Stomach smooth muscle (tissue), 2 donors: ENCODE measurements around the gene CELF2.
"Not testable (repeated sequence)": the region's sequence is repeated elsewhere in the genome, so short reads cannot be mapped to it uniquely, and the experiment has no call there.

Experiments
- H3K27ac ChIP-seq: one replicate; pipeline ENCODE4 v1.7.0; 2013; ENCODE audit warnings: mild to moderate bottlenecking, low read length, inconsistent platforms
- H3K27me3 ChIP-seq, 2 donors: one replicate each; pipeline ENCODE4 v1.7.0; 2013; ENCODE audit warnings: low read length in 2 of 2; ENCODE audit not compliant: insufficient read depth in 2 of 2, control insufficient read depth in 1 of 2
- H3K36me3 ChIP-seq, 2 donors: one replicate each; pipeline ENCODE4 v1.7.0; 2013; ENCODE audit warnings: low read length in 2 of 2; ENCODE audit not compliant: control insufficient read depth in 2 of 2, insufficient read depth in 2 of 2
- H3K4me1 ChIP-seq: one replicate; pipeline ENCODE4 v1.7.0; 2013; ENCODE audit warnings: low read length; ENCODE audit not compliant: control insufficient read depth, insufficient read depth
- H3K4me3 ChIP-seq, 2 donors: one replicate each; pipeline ENCODE4 v1.7.0; 2013; ENCODE audit warnings: low read length in 2 of 2
- H3K9ac ChIP-seq, 2 donors: one replicate each; pipeline ENCODE4 v1.7.0; 2013; ENCODE audit warnings: low read length in 2 of 2, mild to moderate bottlenecking in 1 of 2
- H3K9me3 ChIP-seq, 2 donors: one replicate each; pipeline ENCODE4 v1.7.0; 2013; ENCODE audit warnings: low read length in 2 of 2; ENCODE audit not compliant: control insufficient read depth in 2 of 2
- donor health status: healthy.
- donor health status: Pancreatic carcinoma.

CELF2 gene

GRCh38 chr10:11339013-11339412 is 321.3 kb downstream of the CELF2 start:
- no peak overlapping the region for H3K27ac ChIP-seq
- H3K36me3 ChIP-seq = peaks cover 3 to 5% of the 10 kb centered on the region in 2 donors
- no peaks in the 10 kb centered on the region for H3K4me1 ChIP-seq
- H3K9ac ChIP-seq = no peak overlapping the region
- peaks cover 0 to 3% of the 10 kb centered on the region in 2 donors for H3K27me3 ChIP-seq
- H3K9me3 ChIP-seq = no peaks in the 10 kb centered on the region
- no peak overlapping the region for H3K4me3 ChIP-seq

- H3K4me3 ChIP-seq = no peak overlapping the region
These were observed 322.0 kb downstream of the CELF2 start for GRCh38 chr10:11339660-11340059.

GRCh38 chr10:11341283-11341960 is 323.8 kb downstream of the CELF2 start:
- no peak overlapping the region for H3K4me3 ChIP-seq
- H3K36me3 ChIP-seq = no peaks in the 10 kb centered on the region

More at GRCh38 chr10:11339660-11340059, 322.0 kb downstream of the CELF2 start:
- Histone ChIP-seq H3K27me3 (peaks cover 0 to 3% of the 10 kb centered on the region in 2 donors), H3K27ac (no peak overlapping the region), H3K4me1 (no peaks in the 10 kb centered on the region), H3K9ac (no peak overlapping the region), H3K36me3 (no peaks in the 10 kb centered on the region), H3K9me3 (no peaks in the 10 kb centered on the region)

GRCh38 chr10:11344081-11344480 is 326.4 kb downstream of the CELF2 start:
- peaks cover 0 to 3% of the 10 kb centered on the region in 2 donors for H3K27me3 ChIP-seq
- no peaks in the 10 kb centered on the region for H3K36me3 ChIP-seq
- H3K27ac ChIP-seq = no peak overlapping the region
- no peak overlapping the region for H3K4me3 ChIP-seq
- H3K9ac ChIP-seq = no peak overlapping the region
- H3K9me3 ChIP-seq = no peaks in the 10 kb centered on the region
- peaks cover 2% of the 10 kb centered on the region for H3K4me1 ChIP-seq

More at GRCh38 chr10:11341283-11341960, 323.8 kb downstream of the CELF2 start:
- H3K27ac ChIP-seq = no peak overlapping the region
- no peak overlapping the region for H3K9ac ChIP-seq
- H3K4me1 ChIP-seq = peaks cover 2% of the 10 kb centered on the region
- H3K27me3 ChIP-seq = peaks cover 0 to 3% of the 10 kb centered on the region in 2 donors
- no peaks in the 10 kb centered on the region for H3K9me3 ChIP-seq

- peaks cover 2% of the 10 kb centered on the region for H3K4me1 ChIP-seq
- peaks cover 0 to 3% of the 10 kb centered on the region in 2 donors for H3K27me3 ChIP-seq
- no peaks in the 10 kb centered on the region for H3K36me3 ChIP-seq
- H3K9ac ChIP-seq = no peak overlapping the region
- H3K9me3 ChIP-seq = no peaks in the 10 kb centered on the region
- H3K4me3 ChIP-seq = no peak overlapping the region
- no peak overlapping the region for H3K27ac ChIP-seq
These were observed 326.9 kb downstream of the CELF2 start for GRCh38 chr10:11344550-11344949.

GRCh38 chr10:11345224-11346054 is 327.8 kb downstream of the CELF2 start:
- Histone ChIP-seq H3K36me3 (no peaks in the 10 kb centered on the region), H3K9ac (no peak overlapping the region), H3K4me1 (peaks cover 2% of the 10 kb centered on the region), H3K27me3 (peaks cover 0 to 3% of the 10 kb centered on the region in 2 donors), H3K9me3 (no peaks in the 10 kb centered on the region), H3K4me3 (no peak overlapping the region), H3K27ac (no peak overlapping the region)

- not testable (repeated sequence) for H3K9ac ChIP-seq, H3K27ac ChIP-seq, H3K9me3 ChIP-seq, H3K4me3 ChIP-seq, H3K4me1 ChIP-seq, H3K27me3 ChIP-seq, H3K36me3 ChIP-seq
These were observed 329.9 kb downstream of the CELF2 start for GRCh38 chr10:11347580-11347979.

GRCh38 chr10:11351801-11352200 is 334.1 kb downstream of the CELF2 start:
- no peak overlapping the region for H3K9ac ChIP-seq
- H3K9me3 ChIP-seq = no peaks in the 10 kb centered on the region
- no peak overlapping the region for H3K27ac ChIP-seq
- H3K4me1 ChIP-seq = no peaks in the 10 kb centered on the region
- no peaks in the 10 kb centered on the region for H3K27me3 ChIP-seq
- H3K4me3 ChIP-seq = no peak overlapping the region
- H3K36me3 ChIP-seq = no peaks in the 10 kb centered on the region

GRCh38 chr10:11353006-11353896 is 335.6 kb downstream of the CELF2 start:
- no peaks in the 10 kb centered on the region for H3K36me3 ChIP-seq
- H3K27me3 ChIP-seq = no peaks in the 10 kb centered on the region
- H3K27ac ChIP-seq = no peak overlapping the region
- H3K4me1 ChIP-seq = no peaks in the 10 kb centered on the region
- H3K9me3 ChIP-seq = no peaks in the 10 kb centered on the region
- H3K4me3 ChIP-seq = no peak overlapping the region
- no peak overlapping the region for H3K9ac ChIP-seq

- H3K4me3 ChIP-seq = no peak overlapping the region
- H3K9ac ChIP-seq = no peak overlapping the region
- H3K4me1 ChIP-seq = no peaks in the 10 kb centered on the region
- no peaks in the 10 kb centered on the region for H3K36me3 ChIP-seq
- H3K9me3 ChIP-seq = peaks cover 0 to 4% of the 10 kb centered on the region in 2 donors
- no peaks in the 10 kb centered on the region for H3K27me3 ChIP-seq
- no peak overlapping the region for H3K27ac ChIP-seq
These were observed 337.2 kb downstream of the CELF2 start for GRCh38 chr10:11354823-11355222.
